Measurements from ENCODE around the gene HPSE2.

Gene HPSE2

GRCh38 chr10:98467506-98468318, 767.9 kb downstream of the HPSE2 start:
- DNase-seq (ENCODE audit: low read depth in 1 of 2, low spot score in 1 of 2): peak; percentile 36 to 61

DNA sequence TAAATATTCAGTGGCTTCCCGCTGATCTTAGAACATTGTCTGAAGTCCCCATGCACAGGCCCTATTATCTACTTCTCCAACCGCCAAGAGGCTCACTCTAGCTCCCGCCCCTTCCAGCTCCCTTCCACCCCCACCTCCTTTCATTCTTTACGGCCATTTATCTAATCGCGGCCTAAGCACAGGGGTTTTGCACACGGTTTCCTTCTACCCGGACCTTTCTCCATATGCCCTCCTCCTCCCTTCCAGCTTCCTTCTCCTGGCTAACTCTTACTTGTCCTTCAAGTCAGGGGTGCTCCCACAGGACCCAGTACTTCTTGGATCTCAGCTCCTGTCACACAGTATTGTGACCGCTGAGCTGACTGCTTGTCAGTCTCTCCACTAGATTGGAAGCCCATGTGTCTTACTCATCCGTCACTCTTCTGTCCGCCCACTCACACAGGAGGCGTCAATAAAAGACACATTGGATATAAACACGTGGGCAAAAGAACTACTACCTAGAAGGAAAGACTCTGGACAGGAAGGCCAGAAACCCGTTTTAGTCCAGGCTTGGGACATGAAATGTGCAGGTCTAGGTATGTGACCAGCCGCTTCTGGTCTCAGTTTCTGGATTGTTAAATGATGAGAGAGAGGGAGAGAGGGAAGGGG, 768.7 kb downstream of the HPSE2 start:
- DNase-seq (ENCODE audit: low read depth in 1 of 2, low spot score in 1 of 2): no peak

DNA sequence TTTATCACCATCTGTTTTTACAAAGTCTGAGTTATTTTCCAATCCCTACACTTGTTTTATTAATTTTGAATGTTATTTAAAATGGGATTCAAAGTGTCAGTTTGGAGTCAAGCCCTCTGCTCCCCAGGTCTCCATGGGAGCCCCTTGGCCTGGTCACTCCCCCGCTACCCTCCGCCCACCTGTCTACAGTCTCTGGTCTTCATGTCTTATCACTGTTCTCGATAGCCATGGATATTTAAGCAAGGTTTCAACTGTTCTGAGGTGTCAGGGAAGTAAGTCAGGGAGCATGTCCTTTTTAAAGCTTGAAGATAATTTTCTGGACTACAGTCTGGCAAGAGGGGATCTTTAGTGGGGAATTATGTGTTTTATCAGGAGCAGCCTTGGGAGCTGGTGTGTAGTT, 769.8 kb downstream of the HPSE2 start:
- no peak for DNase-seq (ENCODE audit: low read depth in 1 of 2, low spot score in 1 of 2)

DNA sequence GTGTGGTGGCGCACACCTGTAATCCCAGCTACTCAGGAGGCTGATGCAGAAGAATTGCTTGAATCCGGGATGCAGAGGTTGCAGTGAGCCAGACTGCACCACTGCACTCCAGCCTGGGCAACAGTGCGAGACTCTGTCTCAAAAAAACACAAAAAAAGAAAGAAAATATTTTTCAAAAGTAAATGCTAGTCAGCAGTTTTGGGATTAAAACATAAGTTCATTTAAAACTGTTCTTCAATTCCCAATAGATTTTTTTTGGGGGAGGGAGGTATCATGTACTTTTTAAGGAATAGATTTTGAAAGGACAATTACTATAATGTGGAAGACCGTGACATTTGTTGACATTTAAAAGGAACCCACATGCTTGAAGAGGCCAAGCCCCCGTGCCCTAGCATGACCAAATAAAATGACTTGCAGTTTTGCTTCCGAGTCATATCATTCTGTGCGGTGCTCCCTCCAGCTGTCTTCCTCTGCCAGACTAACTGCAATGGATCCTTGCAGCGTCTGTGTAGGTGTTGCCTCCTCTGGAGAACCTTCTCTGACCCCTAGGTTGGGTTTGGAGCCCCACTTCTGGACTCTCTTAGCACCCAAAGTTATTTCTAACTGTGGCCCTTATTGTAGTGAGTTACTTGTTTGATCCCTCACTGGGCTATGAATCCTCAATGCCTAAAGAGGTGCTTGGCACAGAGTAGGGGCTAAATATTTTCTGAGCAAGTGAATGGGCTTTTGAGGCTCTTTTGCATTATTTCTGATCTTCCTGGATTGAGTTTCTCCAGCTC, 771.5 kb downstream of the HPSE2 start:
- DNase-seq (ENCODE audit: low read depth in 1 of 2, low spot score in 1 of 2): no peak

- no peak for DNase-seq (ENCODE audit: low read depth in 1 of 2, low spot score in 1 of 2)
Observed at GRCh38 chr10:98463016-98463415, 772.6 kb downstream of the HPSE2 start.

DNA sequence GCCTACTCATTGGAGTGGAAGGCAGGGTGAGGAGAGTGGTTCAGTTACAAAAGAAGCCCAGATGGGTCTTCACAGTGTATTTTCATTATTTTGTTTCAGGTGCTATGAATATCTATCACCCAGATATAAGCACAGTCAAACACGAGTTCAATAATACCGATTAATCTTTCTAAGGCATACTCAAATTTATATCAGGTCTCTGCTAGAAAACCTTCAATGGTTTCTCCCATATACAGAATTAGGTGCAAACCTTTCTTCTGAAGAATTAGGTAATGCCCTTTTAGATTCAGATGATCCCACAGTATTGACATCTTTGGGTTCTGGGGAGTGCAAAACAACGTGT, 774.2 kb downstream of the HPSE2 start:
- no peak for DNase-seq (ENCODE audit: low read depth in 1 of 2, low spot score in 1 of 2)

- DNase-seq (ENCODE audit: low read depth in 1 of 2, low spot score in 1 of 2): no peak
Observed at GRCh38 chr10:98460837-98461499, 774.7 kb downstream of the HPSE2 start.

GRCh38 chr10:98458809-98459784, 776.6 kb downstream of the HPSE2 start:
- no peak for DNase-seq (ENCODE audit: low read depth in 1 of 2, low spot score in 1 of 2)

GRCh38 chr10:98457721-98458120, 777.9 kb downstream of the HPSE2 start:
- no peak for DNase-seq (ENCODE audit: low read depth in 1 of 2, low spot score in 1 of 2)

GRCh38 chr10:98456686-98457482, 778.8 kb downstream of the HPSE2 start:
- no peak for DNase-seq (ENCODE audit: low read depth in 1 of 2, low spot score in 1 of 2)

- DNase-seq (ENCODE audit: low read depth in 1 of 2, low spot score in 1 of 2): no peak
Observed at GRCh38 chr10:98456043-98456570, 779.5 kb downstream of the HPSE2 start.

DNA sequence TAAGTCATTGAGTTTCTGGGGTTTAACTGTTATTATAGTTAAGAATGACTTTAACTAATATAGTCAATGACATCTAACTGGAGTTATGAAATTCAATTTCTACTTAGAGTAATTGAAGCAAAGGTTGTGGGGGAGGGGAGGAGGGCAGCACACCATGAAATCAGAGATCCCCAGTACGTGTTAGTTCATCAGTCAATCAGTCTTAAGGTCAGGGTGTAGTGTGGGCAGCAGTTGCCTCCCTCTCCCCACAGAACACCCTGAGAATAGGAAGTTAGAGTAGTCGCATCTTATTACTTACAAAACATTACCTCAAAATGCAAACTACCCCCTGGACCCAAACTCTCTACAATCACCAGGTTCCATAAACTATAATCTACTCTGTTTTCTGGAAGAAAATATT, 781.9 kb downstream of the HPSE2 start:
- DNase-seq (ENCODE audit: low read depth in 1 of 2, low spot score in 1 of 2): no peak

DNA sequence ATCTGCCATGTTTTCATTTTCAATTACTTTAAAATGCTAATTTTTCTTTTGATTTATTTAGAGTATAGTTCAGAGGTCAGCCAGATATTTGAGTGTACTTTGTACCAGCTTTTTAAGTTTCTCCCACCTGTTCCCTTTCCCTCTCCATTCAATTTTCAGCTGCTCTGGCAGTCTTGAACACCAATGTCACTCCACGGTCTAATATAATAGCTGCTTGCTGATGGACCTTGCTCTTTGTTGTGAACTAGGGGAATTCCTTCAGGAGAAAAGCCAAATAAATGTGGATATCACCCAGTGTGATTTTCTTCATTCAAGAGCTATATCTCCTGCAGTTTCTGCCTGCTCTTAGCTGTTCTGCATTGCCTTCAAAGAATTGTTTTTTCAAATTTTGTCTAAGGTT, 785.0 kb downstream of the HPSE2 start:
- no peak for DNase-seq (ENCODE audit: low read depth in 1 of 2, low spot score in 1 of 2)

DNA sequence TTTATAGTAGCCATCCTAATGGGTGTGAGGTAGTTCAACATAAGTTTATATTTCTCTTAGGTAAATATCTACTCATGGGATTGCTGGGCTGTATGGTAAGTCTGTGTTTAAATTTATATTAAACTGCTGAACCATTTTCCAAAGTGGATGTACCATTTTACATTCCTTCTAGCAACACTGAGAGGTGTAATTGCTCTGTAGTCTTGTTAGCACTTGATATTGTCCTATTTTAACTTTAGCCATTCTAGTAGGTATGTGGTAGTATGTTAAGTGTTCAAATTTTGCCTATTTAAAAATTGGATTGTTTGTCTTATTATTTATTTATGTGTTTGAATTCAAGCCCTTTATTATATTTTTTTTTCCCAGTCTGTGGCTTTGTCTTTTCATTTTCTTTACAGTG, 786.4 kb downstream of the HPSE2 start:
- no peak for DNase-seq (ENCODE audit: low read depth in 1 of 2, low spot score in 1 of 2)

DNA sequence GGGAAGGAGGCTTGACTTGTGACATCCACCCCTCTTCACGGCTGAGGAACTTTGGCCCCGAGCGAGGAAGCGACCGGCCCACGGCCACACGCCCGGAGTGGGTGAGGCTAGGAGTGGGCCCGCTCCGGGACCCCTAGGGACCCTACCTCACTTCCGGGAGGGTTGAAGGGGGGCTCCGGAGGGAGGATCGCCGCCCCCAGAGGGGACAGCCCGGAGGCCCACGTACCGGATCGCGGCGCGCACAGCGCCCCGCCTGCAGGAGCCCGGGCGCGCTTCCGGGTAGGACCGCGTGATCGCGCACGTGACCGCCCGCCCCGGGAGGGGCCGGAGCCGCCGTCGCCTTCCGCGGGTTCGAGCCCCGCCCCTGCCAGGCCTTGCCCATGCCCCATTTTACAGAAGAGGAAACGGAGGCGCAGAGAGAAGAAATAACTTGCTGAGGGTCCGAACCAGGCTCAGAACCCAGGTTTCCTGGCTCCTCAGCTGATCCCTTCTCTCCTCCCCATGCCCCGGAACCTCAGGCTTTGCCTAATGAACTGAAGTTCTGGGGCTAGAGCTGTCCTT, 788.9 kb downstream of the HPSE2 start, which contains the start of gene HPS1:
TSS of gene HPS1 (minus strand) at position 275 of the 561 bp plus-strand sequence. CDS start 3,695 bp downstream, outside the sequence.
- peak; percentile 70 to 71 for DNase-seq (ENCODE audit: low read depth in 1 of 2, low spot score in 1 of 2)

DNA sequence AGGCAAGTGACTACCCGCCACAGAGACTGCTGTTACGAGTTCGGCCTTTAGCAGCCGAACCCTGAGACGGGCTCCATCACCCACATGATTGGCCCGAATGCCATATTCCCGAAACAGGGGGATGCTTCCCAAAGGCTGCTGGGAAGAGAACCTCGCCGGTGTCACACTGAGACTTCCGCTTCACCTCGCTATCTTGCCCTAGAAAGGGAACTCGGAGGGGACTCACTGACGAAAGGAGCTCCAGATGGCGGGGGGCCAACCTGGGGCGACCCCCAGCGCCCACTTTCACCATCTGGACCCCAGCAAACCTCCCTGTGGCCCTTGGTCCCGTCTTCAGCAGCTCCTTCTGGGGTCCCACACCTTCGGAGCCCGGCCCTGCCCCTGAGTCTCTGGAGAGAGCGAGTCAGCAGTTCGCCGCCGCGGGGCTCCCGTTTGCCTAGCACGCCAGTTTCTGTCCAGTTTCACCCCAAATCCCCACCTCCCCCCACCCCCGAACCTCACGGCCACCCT, 789.4 kb downstream of the HPSE2 start:
- peak in 1 of 2 donors; percentile 11 for DNase-seq (ENCODE audit: low read depth in 1 of 2, low spot score in 1 of 2)

GRCh38 chr10:98445200-98445812, 790.3 kb downstream of the HPSE2 start:
- no peak for DNase-seq (ENCODE audit: low read depth in 1 of 2, low spot score in 1 of 2)

Measured in activated CD4-positive, alpha-beta T cell treated with anti-CD3 and anti-CD28 coated beads, Interleukin-2, amount 50 U/mL, for 24 hours (primary cell).